Endothelial cell of umbilical vein (primary cell): ENCODE data around the gene RSF1. TPM values are rescaled to one million over a fixed set of nuclear protein-coding genes. Genes with fewer than 3 reads are reported as not detected.

Experiments used
- BruUV-seq: library from RNA; stranded (reverse); fragments of 400-500 nt; replicated peaks from 2 replicates; lab custom pipeline; 2021; lab: Mats Ljungman, UMichigan
- CTCF ChIA-PET: fragments of 300-600, 350-600 bp; sonication (Branson Sonifier 250); formaldehyde crosslinking; loops from one replicate; lab custom pipeline; 2021; ENCODE audit warnings: antibody characterized with exemption, inconsistent platforms; lab: Charles Lee
- POLR2A ChIA-PET: fragments of 300-600, 350-600 bp; sonication (Branson Sonifier 250); formaldehyde crosslinking; loops from one replicate; lab custom pipeline; 2021; ENCODE audit warnings: antibody characterized with exemption, inconsistent platforms; lab: Charles Lee
- DNase-seq: peaks from one replicate; pipeline ENCODE4 v3.0.0-alpha.2; 2011; ENCODE audit warnings: low read depth, low spot score
- FAIRE-seq: peaks from 2 replicates; lab custom pipeline; 2011; peaks lifted over from hg19 to GRCh38; lab: Jason Lieb, UNC
- H2AFZ ChIP-seq: 2 replicates; pipeline ENCODE4 v1.6.0; 2012; ENCODE audit warnings: low read depth, low read length, control low read depth, inconsistent platforms
- H3K27ac ChIP-seq: 2 replicates; pipeline ENCODE4 v1.5.1; 2011; ENCODE audit warnings: low read depth, mild to moderate bottlenecking, control low read depth, low read length, moderate library complexity; ENCODE audit not compliant: insufficient read depth
- H3K27me3 ChIP-seq, 2 experiments: 2 replicates each; pipeline versions ENCODE4 v1.6.0 to v1.6.1; 2011; ENCODE audit warnings: low read length in 2 of 2, mixed read lengths in 1 of 2; ENCODE audit not compliant: control insufficient read depth in 2 of 2, insufficient read depth in 2 of 2
- H3K36me3 ChIP-seq, 2 experiments: 2 replicates in 1 of 2; 3 replicates in 1 of 2; pipeline ENCODE4 v1.5.1; 2011; ENCODE audit warnings: low read length in 2 of 2, mild to moderate bottlenecking in 1 of 2, moderate library complexity in 1 of 2; ENCODE audit not compliant: control insufficient read depth in 2 of 2, insufficient read depth in 2 of 2; ENCODE audit errors: extremely low read depth in 1 of 2
- H3K4me1 ChIP-seq: 3 replicates; pipeline ENCODE4 v1.5.1; 2011; ENCODE audit warnings: mild to moderate bottlenecking, low read length; ENCODE audit not compliant: control insufficient read depth, insufficient read depth; ENCODE audit errors: extremely low read depth
- H3K4me2 ChIP-seq: 2 replicates; pipeline ENCODE4 v1.6.1; 2011; ENCODE audit warnings: low read length, control low read depth, mixed read lengths; ENCODE audit not compliant: insufficient read depth
- H3K4me3 ChIP-seq, 3 experiments: fragments of 200-600 bp in 1 of 3; sonication (generic), shearing (Covaris generic) in 1 of 3; replicated peaks in 1 of 3; 2 replicates each; pipeline ENCODE4 v1.5.1; 2011 to 2016; ENCODE audit warnings: control low read depth in 3 of 3, low read length in 3 of 3, mild to moderate bottlenecking in 2 of 3, inconsistent platforms in 1 of 3, low read depth in 1 of 3, moderate library complexity in 1 of 3; ENCODE audit not compliant: insufficient read depth in 1 of 3
- H3K79me2 ChIP-seq: 2 replicates; pipeline ENCODE4 v1.6.0; 2012; ENCODE audit warnings: low read length, inconsistent platforms; ENCODE audit not compliant: control insufficient read depth, insufficient read depth
- H3K9ac ChIP-seq: replicated peaks from 2 replicates; pipeline ENCODE3; 2011; ENCODE audit warnings: low read length, control low read depth; ENCODE audit not compliant: insufficient read depth; ENCODE audit errors: extremely low read depth
- H3K9me1 ChIP-seq: replicated peaks from 3 replicates; pipeline ENCODE4 v1.6.0; 2011; ENCODE audit warnings: mild to moderate bottlenecking, low read length; ENCODE audit not compliant: control insufficient read depth, insufficient read depth; ENCODE audit errors: extremely low read depth
- H3K9me3 ChIP-seq: replicated peaks from 2 replicates; pipeline ENCODE4 v1.5.1; 2012; ENCODE audit warnings: low read length, inconsistent platforms; ENCODE audit not compliant: control insufficient read depth, insufficient read depth
- H4K20me1 ChIP-seq: replicated peaks from 2 replicates; pipeline ENCODE3; 2011; ENCODE audit warnings: mild to moderate bottlenecking, low read length; ENCODE audit not compliant: control insufficient read depth, insufficient read depth; ENCODE audit errors: extremely low read depth
- CTCF ChIP-seq, 2 donors: IDR thresholded peaks; 1 replicate in 1 of 2; 2 replicates in 1 of 2; pipeline ENCODE4 v1.5.1; 2011; ENCODE audit warnings: low read length in 2 of 2, mild to moderate bottlenecking in 2 of 2, moderate library complexity in 2 of 2, control low read depth in 1 of 2, inconsistent platforms in 1 of 2, low read depth in 1 of 2; ENCODE audit not compliant: insufficient read depth in 1 of 2; ENCODE audit errors: extremely low read depth in 1 of 2
- EZH2 ChIP-seq: IDR thresholded peaks from 2 replicates; pipeline ENCODE4 v1.6.1; 2012; ENCODE audit warnings: borderline replicate concordance, low read depth, mild to moderate bottlenecking, moderate library complexity, low read length, inconsistent platforms; ENCODE audit not compliant: severe bottlenecking
- FOS ChIP-seq: IDR thresholded peaks from 2 replicates; pipeline ENCODE4 v1.6.1; 2011; ENCODE audit warnings: mild to moderate bottlenecking, low read length, moderate library complexity, borderline replicate concordance; ENCODE audit not compliant: insufficient read depth
- MAX ChIP-seq: IDR thresholded peaks from 2 replicates; pipeline ENCODE4 v1.6.1; 2011; ENCODE audit not compliant: insufficient read depth, insufficient read length
- MYC ChIP-seq: IDR thresholded peaks from one replicate; pipeline ENCODE4 v1.6.1; 2011; ENCODE audit warnings: mild to moderate bottlenecking, low read depth, low read length
- POLR2AphosphoS5 ChIP-seq: IDR thresholded peaks from 2 replicates; pipeline ENCODE4 v1.6.1; 2012; ENCODE audit warnings: low read depth, mild to moderate bottlenecking, control low read depth, low read length, moderate library complexity; ENCODE audit not compliant: insufficient read depth
- dilution Hi-C: fragments of 300-500 bp; cut with MboI; formaldehyde crosslinking; loops from one replicate; pipeline ENCODE4 v1.15.0; 2019; ENCODE audit warnings: low sequenced_read_pairs; ENCODE audit not compliant: extremely low pct_ligation_motif_present
- intact Hi-C: fragments of 100-400 bp; cut with micrococcal nuclease; formaldehyde crosslinking; loops from one replicate; pipeline ENCODE4 v1.10.0; 2022
- polyA plus RNA-seq, 4 experiments: library from polyadenylated mRNA; depleted of rRNA in 3 of 4; stranded (reverse) in 3 of 4; unstranded in 1 of 4; fragments of >200 nt; gene quantifications; 2 replicates each; pipeline versions ENCODE4 v1.2.1 to v1.2.3, GENCODE V29; 2011 to 2012; ENCODE audit warnings: missing spikeins in 1 of 4
- total RNA-seq: library from RNA; stranded (reverse); gene quantifications from 2 replicates; pipeline ENCODE4 v1.2.3, GENCODE V29; 2021

The RSF1 gene
- total and polyA plus RNA-seq, 2 donors (not counting 3 experiments of a cell fraction or from before 2014, with no cell fraction given) = 10.0 to 55.1 TPM

DNA sequence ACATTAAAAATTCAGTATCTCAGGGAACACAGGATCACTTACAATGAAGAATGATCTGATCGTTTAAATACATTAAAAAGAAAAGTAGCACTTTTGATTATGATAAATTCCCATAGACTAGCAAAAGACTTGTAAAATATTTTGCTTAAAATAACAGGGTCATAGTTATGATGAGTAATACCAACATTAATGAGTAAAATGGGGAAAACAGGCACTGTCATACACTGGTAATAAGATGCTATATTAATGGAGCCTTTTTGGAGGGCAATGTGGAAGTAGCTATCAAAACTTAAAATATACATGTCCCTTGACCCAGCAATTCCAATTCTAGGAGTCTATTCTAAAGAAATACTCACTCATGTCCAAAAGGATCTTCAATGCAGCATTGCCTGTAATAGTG, 121.1 kb downstream of the RSF1 start:
- no peak overlapping the region for H3K9ac ChIP-seq
- H4K20me1 ChIP-seq = no peaks in the 10 kb centered on the region
- ChIA-PET POLR2A (no interaction called here), CTCF (no interaction called here)
- H3K4me3 ChIP-seq = no peak overlapping the region
- intact Hi-C loops = no loop called here
- no TSS peak for BruUV-seq
- H3K36me3 ChIP-seq = peaks cover 2 to 6% of the 10 kb centered on the region in 2 experiments
- FAIRE-seq (no peak), DNase-seq (no peak)
- H3K27ac ChIP-seq = no peak overlapping the region
- H3K27me3 ChIP-seq = no peaks in the 10 kb centered on the region
- H3K9me1 ChIP-seq = peaks cover 2% of the 10 kb centered on the region
- no peak overlapping the region for H3K4me2 ChIP-seq
- H3K9me3 ChIP-seq = no peaks in the 10 kb centered on the region
- dilution Hi-C loops = no loop called here
- H3K4me1 ChIP-seq = peaks cover 7% of the 10 kb centered on the region
- TF ChIP-seq FOS = no peak
- no peak for TF ChIP-seq MAX
- TF ChIP-seq EZH2 = no peak
- no peak for TF ChIP-seq MYC
- TF ChIP-seq POLR2AphosphoS5 = no peak
- TF ChIP-seq CTCF (IDR thresholded peaks at IDR 0.05; ENCODE audit: extremely low read depth in 1 of 2, insufficient read depth in 1 of 2, low read depth in 1 of 2, low read length in 2 of 2) = no peak
- no peak overlapping the region for H2AFZ ChIP-seq
- no peaks in the 10 kb centered on the region for H3K79me2 ChIP-seq
